Thoracic aorta (tissue), 2 donors: ENCODE data around the gene DACH1. TPM values are rescaled to one million over a fixed set of nuclear protein-coding genes. Genes with fewer than 3 reads are reported as not detected.

ENCODE experiments used
- ATAC-seq: fragments of 150-250 bp; one replicate; pipeline ENCODE4 v1.8.0; 2017; ENCODE audit warnings: low read depth; ENCODE audit not compliant: insufficient number of reproducible peaks, low FRiP score
- DNase-seq: peaks from one replicate; pipeline ENCODE4 v3.0.0-alpha.2; 2020; ENCODE audit warnings: low spot score
- H3K27ac ChIP-seq, 2 donors: fragments of 200-600 bp; sonication (generic); 1 replicate in 1 of 2; 2 replicates in 1 of 2; pipeline ENCODE4 v1.5.1; 2016; ENCODE audit warnings: mild to moderate bottlenecking in 2 of 2, moderate library complexity in 2 of 2
- H3K27me3 ChIP-seq: fragments of 200-600 bp; sonication (generic); replicated peaks from 2 replicates; pipeline ENCODE4 v1.6.0; 2016; ENCODE audit warnings: mild to moderate bottlenecking; ENCODE audit not compliant: insufficient read depth
- H3K36me3 ChIP-seq: fragments of 200-600 bp; sonication (generic); one replicate; pipeline ENCODE4 v1.5.1; 2016
- H3K4me1 ChIP-seq, 2 donors: fragments of 200-600 bp; sonication (generic); 1 replicate in 1 of 2; 2 replicates in 1 of 2; pipeline versions ENCODE4 v1.5.1 to v1.6.0; 2016; ENCODE audit warnings: low read depth in 2 of 2, mild to moderate bottlenecking in 1 of 2; ENCODE audit not compliant: control insufficient read depth in 1 of 2
- H3K4me3 ChIP-seq: fragments of 200-600 bp; sonication (generic); 2 replicates; pipeline ENCODE4 v1.5.1; 2016; ENCODE audit warnings: mild to moderate bottlenecking
- H3K9me3 ChIP-seq: fragments of 200-600 bp; sonication (generic); 2 replicates; pipeline ENCODE4 v1.5.1; 2016
- total RNA-seq, 2 donors: library from RNA; depleted of rRNA; stranded (reverse); fragments of >200 nt; gene quantifications; one replicate each; pipeline versions ENCODE4 v1.1.0 to v1.2.3, GENCODE V29; 2016
- TF ChIP-seq, protein P1 (sequence below): fragments of 200-600 bp; sonication (generic); IDR thresholded peaks from one replicate; pipeline ENCODE4 v1.5.1; 2019; ENCODE audit warnings: antibody characterized with exemption

The DACH1 gene
- total RNA-seq, 2 donors from 2014 or later, result 0.14 to 1.3 TPM

DNA sequence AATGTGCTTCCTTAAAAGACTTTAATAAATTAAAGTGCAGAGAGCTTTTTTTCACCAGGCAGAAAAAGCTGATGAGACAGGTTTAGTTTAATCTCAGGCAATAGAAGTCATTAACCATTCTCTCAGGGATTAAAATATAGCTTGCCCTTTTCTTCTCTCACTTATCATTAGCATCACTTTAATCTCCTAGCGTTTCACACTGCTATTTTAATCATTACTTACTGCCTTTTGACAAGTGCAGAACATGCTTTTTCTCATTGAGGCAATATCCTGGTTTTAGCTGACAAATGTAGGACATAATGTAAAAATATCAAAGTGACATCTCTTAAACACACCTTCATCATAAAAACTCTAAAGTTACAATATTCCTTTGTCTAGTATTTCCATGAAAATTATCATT, 94.6 kb downstream of the DACH1 start:
- Histone ChIP-seq H3K27me3 (no peaks in the 10 kb centered on the region), H3K9me3 (no peaks in the 10 kb centered on the region), H3K36me3 (no peaks in the 10 kb centered on the region), H3K27ac (no peak overlapping the region), H3K4me3 (no peak overlapping the region), H3K4me1 (no peaks in the 10 kb centered on the region)
- ATAC-seq, result no peak
- TF ChIP-seq, protein P1, sequence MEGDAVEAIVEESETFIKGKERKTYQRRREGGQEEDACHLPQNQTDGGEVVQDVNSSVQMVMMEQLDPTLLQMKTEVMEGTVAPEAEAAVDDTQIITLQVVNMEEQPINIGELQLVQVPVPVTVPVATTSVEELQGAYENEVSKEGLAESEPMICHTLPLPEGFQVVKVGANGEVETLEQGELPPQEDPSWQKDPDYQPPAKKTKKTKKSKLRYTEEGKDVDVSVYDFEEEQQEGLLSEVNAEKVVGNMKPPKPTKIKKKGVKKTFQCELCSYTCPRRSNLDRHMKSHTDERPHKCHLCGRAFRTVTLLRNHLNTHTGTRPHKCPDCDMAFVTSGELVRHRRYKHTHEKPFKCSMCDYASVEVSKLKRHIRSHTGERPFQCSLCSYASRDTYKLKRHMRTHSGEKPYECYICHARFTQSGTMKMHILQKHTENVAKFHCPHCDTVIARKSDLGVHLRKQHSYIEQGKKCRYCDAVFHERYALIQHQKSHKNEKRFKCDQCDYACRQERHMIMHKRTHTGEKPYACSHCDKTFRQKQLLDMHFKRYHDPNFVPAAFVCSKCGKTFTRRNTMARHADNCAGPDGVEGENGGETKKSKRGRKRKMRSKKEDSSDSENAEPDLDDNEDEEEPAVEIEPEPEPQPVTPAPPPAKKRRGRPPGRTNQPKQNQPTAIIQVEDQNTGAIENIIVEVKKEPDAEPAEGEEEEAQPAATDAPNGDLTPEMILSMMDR, result no peak
- DNase-seq, result no peak

DNA sequence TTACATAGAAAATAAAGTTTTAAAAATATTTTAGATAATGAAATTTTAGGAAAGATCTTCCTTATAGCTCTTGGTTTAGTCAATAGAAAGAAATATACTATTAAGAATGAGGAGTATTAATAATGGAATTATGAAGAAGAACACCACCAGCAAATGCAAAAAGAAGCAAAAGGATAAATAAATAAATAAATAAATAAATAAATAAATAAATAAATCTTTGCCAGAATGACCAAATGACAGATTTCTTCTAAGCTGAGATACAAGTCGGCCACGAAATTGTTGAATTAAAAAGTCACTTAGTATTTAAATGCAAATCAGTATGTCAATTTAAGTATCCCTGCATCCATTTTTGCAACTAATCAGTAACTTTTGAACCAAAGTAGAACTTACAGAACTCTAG, 95.9 kb downstream of the DACH1 start:
- Histone ChIP-seq H3K4me1 (no peaks in the 10 kb centered on the region), H3K4me3 (no peak overlapping the region), H3K9me3 (no peaks in the 10 kb centered on the region), H3K27me3 (no peaks in the 10 kb centered on the region), H3K36me3 (no peaks in the 10 kb centered on the region), H3K27ac (no peak overlapping the region)
- DNase-seq, result no peak
- TF ChIP-seq, protein P1, result no peak
- no peak for ATAC-seq

DNA sequence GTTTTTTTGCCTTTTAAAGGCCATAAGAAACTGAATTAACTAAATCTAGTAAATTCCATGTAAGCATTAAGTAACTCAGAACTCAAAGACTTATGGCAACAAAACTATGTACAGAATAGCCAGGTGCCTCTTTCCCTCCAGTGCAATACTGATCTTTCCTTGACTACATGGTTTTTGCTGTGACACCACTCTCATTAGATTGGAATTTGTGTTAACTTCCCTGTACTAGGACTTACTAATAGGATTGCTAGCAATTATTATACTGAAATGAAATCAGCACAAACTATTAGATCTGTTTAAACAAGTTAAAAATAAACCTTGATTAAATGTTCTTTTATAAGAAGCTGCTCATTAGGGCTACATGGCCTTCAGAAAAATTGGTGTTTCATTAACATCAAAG, 96.3 kb downstream of the DACH1 start:
- H3K27ac ChIP-seq, result no peak overlapping the region
- TF ChIP-seq, protein P1, result no peak
- no peak for ATAC-seq
- no peaks in the 10 kb centered on the region for H3K36me3 ChIP-seq
- H3K9me3 ChIP-seq, result no peaks in the 10 kb centered on the region
- H3K27me3 ChIP-seq, result no peaks in the 10 kb centered on the region
- no peak overlapping the region for H3K4me3 ChIP-seq
- DNase-seq, result no peak
- H3K4me1 ChIP-seq, result no peaks in the 10 kb centered on the region

DNA sequence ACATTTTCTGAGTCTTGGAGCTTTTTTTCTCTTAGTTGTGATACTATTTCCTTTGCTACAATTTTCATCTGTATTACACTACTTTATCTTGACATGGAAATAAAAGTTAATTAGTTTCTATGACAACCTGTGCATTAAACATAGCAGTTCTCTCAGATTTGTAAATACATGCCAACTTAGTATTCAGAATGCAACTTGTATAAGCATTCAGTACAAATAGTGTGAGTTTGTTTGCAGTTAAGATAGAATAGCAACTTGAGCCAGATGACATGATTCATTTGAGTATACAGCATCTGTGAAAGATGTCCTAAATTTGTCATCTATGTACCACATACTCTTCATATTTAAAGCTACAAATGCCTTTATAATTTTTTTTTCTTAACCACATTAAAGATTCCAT, 98.1 kb downstream of the DACH1 start:
- H3K9me3 ChIP-seq, result no peaks in the 10 kb centered on the region
- no peak for ATAC-seq
- TF ChIP-seq, protein P1, result no peak
- H3K4me1 ChIP-seq, result no peaks in the 10 kb centered on the region
- no peaks in the 10 kb centered on the region for H3K36me3 ChIP-seq
- no peak overlapping the region for H3K4me3 ChIP-seq
- no peaks in the 10 kb centered on the region for H3K27me3 ChIP-seq
- no peak overlapping the region for H3K27ac ChIP-seq
- DNase-seq, result no peak

DNA sequence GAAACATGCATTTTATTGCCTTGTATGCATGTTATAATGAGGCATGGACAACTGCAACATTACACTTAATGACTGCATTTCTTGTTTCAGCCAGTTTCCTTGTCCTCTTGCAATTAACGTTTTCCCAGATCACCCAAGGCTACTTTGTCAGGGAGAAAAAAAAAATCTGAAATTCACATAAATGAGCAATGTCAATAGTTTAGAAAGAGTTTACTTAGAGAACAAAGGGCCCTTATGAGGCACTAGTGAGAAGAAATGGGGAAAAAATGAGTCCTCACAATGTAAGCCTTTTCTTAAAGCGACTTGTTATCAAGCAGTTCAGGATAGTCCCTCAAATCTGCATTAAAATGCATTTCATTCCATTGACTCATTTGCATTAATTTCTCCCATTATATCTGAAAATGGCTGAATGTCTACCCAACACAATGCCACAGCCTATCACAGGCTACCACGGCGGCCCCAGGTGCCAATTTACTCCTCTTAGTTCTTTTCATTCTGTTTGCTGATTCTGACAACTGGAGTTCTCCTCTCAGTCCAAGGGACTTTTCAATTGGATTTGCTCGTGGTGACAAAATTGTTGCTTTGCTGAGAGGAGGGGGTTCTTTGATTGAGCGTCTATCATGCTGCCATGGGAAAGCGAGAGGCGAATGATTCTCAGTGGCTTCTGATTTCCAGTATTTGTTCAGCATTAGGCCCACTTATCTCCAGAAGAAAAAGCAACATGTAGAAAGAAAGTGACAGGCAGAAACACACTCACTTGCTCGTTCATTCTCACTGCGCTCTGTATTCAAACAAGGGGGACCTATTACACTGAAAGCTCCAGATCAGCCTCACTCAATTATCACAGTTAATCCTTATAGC, 107.1 kb downstream of the DACH1 start:
- H3K27ac ChIP-seq, result no peak overlapping the region
- TF ChIP-seq, protein P1, result no peak
- no peaks in the 10 kb centered on the region for H3K4me1 ChIP-seq

More for the DNA sequence above, 107.1 kb downstream of the DACH1 start:
- no peaks in the 10 kb centered on the region for H3K36me3 ChIP-seq
- H3K27me3 ChIP-seq, result no peaks in the 10 kb centered on the region
- DNase-seq, result no peak
- H3K4me3 ChIP-seq, result no peak overlapping the region
- ATAC-seq, result no peak
- no peaks in the 10 kb centered on the region for H3K9me3 ChIP-seq
